Fibroblast of the aortic adventitia (primary cell): ENCODE data around the gene NLRC3. TPM values are rescaled to one million over a fixed set of nuclear protein-coding genes. Genes with fewer than 3 reads are reported as not detected.

ENCODE experiments used
- DNase-seq: peaks from one replicate; pipeline ENCODE4 v3.0.0-alpha.2; 2010; ENCODE audit warnings: low read depth
- H3K4me3 ChIP-seq: 2 replicates; pipeline ENCODE4 v1.5.1; 2011; ENCODE audit warnings: low read depth, mild to moderate bottlenecking, control low read depth, low read length, moderate library complexity
- total RNA-seq: library from RNA; depleted of rRNA; stranded (reverse); fragments of >200 nt; gene quantifications from 2 replicates; pipeline ENCODE4 v1.2.3, GENCODE V29; 2012; ENCODE audit warnings: low replicate concordance
- TF ChIP-seq, protein P1 (sequence below): IDR thresholded peaks from 2 replicates; pipeline ENCODE4 v1.5.1; 2011; ENCODE audit warnings: mild to moderate bottlenecking, low read length, control low read depth, inconsistent platforms; ENCODE audit not compliant: insufficient read depth

Gene NLRC3
- total RNA-seq, 1 donor, result not detected

DNA sequence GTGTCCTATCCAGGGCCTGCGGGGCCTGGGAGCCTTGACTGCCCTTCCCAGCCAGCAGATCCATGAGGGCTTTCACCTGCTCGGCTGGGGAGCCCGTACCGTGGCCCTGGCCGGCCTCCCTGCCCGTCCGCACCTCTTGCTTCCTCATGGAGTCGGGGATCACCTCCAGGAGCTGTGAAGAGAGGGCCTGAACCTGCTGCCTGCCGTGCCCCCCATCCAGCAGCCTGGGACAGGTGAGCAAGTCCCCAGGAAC, 12.4 kb downstream of the NLRC3 start:
- no peak overlapping the region for H3K4me3 ChIP-seq
- DNase-seq, result no peak
- TF ChIP-seq, protein P1, sequence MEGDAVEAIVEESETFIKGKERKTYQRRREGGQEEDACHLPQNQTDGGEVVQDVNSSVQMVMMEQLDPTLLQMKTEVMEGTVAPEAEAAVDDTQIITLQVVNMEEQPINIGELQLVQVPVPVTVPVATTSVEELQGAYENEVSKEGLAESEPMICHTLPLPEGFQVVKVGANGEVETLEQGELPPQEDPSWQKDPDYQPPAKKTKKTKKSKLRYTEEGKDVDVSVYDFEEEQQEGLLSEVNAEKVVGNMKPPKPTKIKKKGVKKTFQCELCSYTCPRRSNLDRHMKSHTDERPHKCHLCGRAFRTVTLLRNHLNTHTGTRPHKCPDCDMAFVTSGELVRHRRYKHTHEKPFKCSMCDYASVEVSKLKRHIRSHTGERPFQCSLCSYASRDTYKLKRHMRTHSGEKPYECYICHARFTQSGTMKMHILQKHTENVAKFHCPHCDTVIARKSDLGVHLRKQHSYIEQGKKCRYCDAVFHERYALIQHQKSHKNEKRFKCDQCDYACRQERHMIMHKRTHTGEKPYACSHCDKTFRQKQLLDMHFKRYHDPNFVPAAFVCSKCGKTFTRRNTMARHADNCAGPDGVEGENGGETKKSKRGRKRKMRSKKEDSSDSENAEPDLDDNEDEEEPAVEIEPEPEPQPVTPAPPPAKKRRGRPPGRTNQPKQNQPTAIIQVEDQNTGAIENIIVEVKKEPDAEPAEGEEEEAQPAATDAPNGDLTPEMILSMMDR, result no peak

DNA sequence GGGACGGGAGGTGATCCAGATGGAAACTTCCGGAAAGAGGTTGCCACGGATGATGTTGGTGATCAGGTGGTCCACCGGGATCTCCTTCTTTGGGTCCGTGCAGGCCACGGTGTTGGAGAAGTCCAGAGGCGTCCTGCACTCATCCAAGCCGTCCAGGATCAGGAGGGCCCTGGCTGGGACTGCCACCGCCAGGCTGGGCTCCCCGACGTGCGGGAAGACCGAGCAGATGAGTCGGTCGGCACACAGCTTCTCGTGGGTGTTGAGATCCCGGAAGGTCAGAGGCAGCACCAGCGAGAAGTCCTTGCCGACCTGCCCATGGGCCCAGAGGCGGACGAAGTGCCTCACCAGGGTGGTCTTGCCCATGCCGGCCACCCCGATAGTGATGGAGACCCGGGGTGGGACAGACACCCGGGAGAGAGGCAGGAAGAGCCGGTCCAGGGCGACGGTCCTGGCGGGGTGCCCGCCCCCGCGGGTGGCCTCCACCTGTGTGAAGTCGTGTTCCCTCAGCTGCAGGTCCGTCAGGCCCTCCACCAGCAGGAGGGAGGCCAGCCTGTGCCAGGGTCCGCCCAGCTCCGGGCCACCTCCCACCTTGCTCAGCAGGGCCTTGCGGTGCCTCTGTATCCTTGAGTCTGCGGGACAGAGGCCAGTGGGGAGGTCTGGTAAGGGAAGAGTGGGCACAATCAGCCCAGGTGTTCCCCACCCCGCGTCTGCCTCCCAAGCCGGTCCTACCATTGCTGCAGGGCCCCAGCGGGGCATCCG, 12.9 kb downstream of the NLRC3 start:
- TF ChIP-seq, protein P1, result no peak
- DNase-seq, result no peak
- no peak overlapping the region for H3K4me3 ChIP-seq

DNA sequence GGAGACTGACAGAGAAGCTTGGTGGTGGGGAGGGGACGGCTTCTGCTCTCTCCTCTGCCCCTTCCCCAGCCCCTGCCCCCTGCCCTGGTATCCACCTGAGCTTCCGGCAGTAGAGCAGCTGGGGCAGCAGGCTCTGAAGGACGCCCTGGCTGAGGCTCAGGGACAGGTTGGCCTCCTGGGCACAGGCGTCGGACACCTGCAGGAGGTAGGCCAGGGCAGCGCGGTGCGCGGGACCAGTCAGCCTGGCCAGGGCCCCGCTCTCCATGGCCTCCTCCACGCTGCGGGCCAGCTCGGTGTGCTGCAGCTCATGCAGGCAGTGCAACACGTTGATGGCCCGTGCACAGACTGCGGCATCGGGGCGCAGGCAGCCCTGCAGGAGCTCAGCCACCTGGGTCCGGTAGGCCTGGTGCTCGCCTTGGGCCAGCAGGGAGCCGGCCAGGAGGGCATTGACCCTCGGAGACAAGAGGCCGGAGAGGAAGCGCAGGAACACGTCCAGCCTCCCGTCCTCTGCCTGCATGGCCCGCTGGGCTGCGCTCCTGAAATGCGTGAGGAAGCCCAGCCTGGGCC, 14.2 kb downstream of the NLRC3 start:
- no peak for DNase-seq
- no peak overlapping the region for H3K4me3 ChIP-seq
- TF ChIP-seq, protein P1, result no peak

DNA sequence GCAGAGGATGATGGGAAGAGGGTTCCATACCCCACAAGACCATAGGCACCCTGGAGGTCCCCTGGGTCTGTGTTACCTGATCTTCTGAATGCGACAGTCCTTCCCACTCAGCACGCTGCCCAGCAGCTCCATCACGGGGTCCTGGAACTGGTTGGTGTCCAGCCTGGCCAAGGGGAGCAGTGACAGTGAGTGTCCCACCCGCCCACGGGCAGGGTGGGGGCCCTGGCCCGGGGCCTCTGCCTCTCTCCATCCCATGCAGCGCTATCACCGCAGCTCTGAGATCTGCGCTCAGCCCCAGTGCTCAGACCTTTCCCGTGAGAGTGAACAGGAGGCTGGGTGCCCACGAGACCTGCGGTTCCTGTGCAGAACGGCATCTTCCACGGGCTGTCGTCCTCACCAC, 15.6 kb downstream of the NLRC3 start:
- TF ChIP-seq, protein P1, result no peak
- no peak overlapping the region for H3K4me3 ChIP-seq
- no peak for DNase-seq

DNA sequence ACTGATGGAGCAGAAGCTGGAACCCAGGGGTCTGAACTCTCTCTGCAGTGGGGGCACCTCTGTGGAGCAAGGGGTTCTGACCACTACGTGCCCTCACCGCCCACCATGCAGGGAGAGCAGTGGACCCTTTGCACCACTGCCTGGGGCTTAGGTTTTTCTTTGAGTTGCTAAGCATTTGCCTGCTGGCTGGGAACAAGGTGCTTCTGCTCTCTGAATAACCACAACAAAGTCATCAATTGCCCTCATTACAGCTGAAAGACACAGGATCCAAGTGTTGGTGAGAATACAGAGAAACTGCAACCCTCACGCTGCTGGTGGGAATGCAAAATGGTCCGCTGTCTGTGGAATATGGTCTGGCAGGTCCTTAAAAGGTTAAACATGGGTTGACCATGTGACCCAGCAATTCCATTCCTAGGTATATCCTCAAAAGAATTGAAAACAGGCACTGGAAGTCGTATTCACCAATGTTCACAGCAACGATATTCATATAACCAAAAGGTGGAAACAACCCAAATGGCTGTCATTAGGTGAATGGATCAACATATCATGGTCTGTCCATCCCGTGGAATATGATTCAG, 22.8 kb downstream of the NLRC3 start:
- DNase-seq, result no peak
- no peak overlapping the region for H3K4me3 ChIP-seq
- TF ChIP-seq, protein P1, result no peak

DNA sequence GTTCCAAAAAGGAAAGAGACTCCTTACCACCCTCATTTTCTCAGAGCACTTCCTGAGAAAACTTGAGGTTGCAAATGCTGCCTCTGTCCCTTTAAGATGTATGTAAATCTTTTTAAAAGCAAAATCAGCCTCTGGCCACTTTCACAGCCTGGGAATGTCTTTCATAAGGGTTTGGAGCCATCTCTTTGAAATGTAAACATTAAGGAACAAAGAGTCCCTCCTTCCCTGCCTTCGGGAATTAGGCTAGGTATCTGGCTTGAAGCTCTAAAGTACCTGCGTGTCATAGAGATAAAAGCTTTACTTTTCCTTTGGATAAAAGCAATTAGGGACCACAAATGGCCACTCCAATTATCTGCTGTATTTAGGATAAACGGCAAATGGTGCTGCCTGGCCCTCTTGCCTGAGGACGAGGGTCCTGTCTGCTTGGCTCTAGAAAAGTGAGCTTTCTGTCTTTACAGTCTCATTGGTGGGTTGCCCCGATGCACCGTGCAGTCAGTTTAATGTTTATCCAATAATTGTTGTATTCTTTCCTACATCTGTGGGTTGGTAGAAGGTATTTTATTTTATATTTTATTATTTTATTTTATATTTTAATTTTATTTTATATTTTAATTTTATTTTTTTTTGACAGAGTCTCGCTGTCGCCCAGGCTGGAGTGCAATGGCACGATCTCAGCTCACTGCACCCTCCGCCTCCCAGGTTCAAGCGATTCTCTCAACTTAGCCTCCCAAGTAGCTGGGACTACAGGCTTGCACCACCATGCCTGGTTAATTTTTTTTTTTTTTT, 23.9 kb downstream of the NLRC3 start:
- no peak for DNase-seq
- no peak overlapping the region for H3K4me3 ChIP-seq
- TF ChIP-seq, protein P1, result no peak
